Loucy (cell line): ENCODE data around the gene NBAS.

Experiments used
- EZH2phosphoT487 ChIP-seq: fragments of 200-600 bp; IDR thresholded peaks from 2 replicates; pipeline ENCODE4 v1.6.1; 2018; ENCODE audit warnings: antibody characterized with exemption, mild to moderate bottlenecking, moderate library complexity, borderline replicate concordance
- TF ChIP-seq, protein P1 (sequence below): fragments of 200-600 bp; sonication (generic); conservative IDR thresholded peaks from 2 replicates; pipeline ENCODE4 v1.5.1; 2014; ENCODE audit warnings: mild to moderate bottlenecking, antibody characterized with exemption, low read length

DNA sequence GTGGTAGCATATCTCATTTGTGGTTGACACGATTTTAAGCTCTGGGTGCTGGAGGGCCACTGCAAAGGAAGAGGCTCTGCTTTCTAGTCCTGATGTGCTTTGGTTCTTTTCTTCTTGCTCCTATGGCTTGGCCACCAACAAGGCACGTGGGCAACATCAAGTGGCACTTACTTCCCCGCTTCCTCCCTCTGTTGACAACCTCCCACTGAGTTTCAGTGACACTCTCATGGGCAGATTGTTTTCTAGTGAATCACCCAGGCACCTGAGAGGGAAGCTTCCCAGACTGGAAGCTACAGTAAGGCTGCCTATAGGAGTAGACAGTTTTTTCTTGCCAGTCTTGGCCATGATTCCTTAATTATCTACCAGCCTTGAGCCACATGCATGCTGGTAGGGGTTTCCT, 89.0 kb downstream of the NBAS start:
- TF ChIP-seq, protein P1, sequence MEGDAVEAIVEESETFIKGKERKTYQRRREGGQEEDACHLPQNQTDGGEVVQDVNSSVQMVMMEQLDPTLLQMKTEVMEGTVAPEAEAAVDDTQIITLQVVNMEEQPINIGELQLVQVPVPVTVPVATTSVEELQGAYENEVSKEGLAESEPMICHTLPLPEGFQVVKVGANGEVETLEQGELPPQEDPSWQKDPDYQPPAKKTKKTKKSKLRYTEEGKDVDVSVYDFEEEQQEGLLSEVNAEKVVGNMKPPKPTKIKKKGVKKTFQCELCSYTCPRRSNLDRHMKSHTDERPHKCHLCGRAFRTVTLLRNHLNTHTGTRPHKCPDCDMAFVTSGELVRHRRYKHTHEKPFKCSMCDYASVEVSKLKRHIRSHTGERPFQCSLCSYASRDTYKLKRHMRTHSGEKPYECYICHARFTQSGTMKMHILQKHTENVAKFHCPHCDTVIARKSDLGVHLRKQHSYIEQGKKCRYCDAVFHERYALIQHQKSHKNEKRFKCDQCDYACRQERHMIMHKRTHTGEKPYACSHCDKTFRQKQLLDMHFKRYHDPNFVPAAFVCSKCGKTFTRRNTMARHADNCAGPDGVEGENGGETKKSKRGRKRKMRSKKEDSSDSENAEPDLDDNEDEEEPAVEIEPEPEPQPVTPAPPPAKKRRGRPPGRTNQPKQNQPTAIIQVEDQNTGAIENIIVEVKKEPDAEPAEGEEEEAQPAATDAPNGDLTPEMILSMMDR, result no peak
- no peak for TF ChIP-seq EZH2phosphoT487
